Heart right ventricle (tissue), 16 donors: Measurements from ENCODE around the gene CACNA2D4. TPM values are rescaled to one million over a fixed set of nuclear protein-coding genes. Genes with fewer than 3 reads are reported as not detected.

ENCODE experiments used
- ATAC-seq, 8 donors: fragments of 200-7000 bp; cut with Tn5 transposase; one replicate each; pipeline ENCODE4 v1.9.1; 2020; ENCODE audit warnings: mild to moderate bottlenecking in 8 of 8, moderate library complexity in 8 of 8, moderate number of reproducible peaks in 1 of 8
- DNase-seq, 2 donors: peaks; one replicate each; pipeline ENCODE4 v3.0.0-alpha.2; 2020
- H3K27ac ChIP-seq, 10 donors: fragments of 200-600 bp; sonication (generic) in 2 of 10; one replicate each; pipeline versions ENCODE4 v1.5.0 to v1.8.0; 2020 to 2022; ENCODE audit warnings: mild to moderate bottlenecking in 3 of 10
- H3K27me3 ChIP-seq, 7 donors: fragments of 200-600 bp; one replicate each; pipeline ENCODE4 v1.8.0; 2021 to 2022; ENCODE audit warnings: mild to moderate bottlenecking in 2 of 7
- H3K36me3 ChIP-seq, 9 donors: fragments of 200-600 bp; sonication (generic) in 1 of 9; one replicate each; pipeline versions ENCODE4 v1.5.0 to v1.8.0; 2020 to 2022; ENCODE audit warnings: mild to moderate bottlenecking in 2 of 9
- H3K4me1 ChIP-seq, 9 donors: fragments of 200-600 bp; sonication (generic) in 1 of 9; one replicate each; pipeline versions ENCODE4 v1.5.0 to v1.8.0; 2020 to 2022; ENCODE audit warnings: mild to moderate bottlenecking in 4 of 9
- H3K4me3 ChIP-seq, 10 donors: fragments of 200-600 bp; sonication (generic) in 2 of 10; one replicate each; pipeline versions ENCODE4 v1.5.0 to v1.8.0; 2020 to 2022; ENCODE audit warnings: mild to moderate bottlenecking in 7 of 10, moderate library complexity in 2 of 10
- H3K9me3 ChIP-seq, 11 donors: fragments of 200-600 bp in 10 of 11; sonication (generic) in 2 of 11; one replicate each; pipeline versions ENCODE4 v1.5.0 to v1.8.0; 2013 to 2022; ENCODE audit warnings: mild to moderate bottlenecking in 2 of 11, control low read depth in 1 of 11, moderate library complexity in 1 of 11
- WGBS, 2 donors: extraction: QIAGEN DNeasy Blood & Tissue Kit; methylation state at CpG; one replicate each; pipeline ENCODE4 v1.1.7; 2013; ENCODE audit warnings: inconsistent platforms in 1 of 2; 5-methylcytosine and 5-hydroxymethylcytosine counted together
- intact Hi-C, 10 donors: fragments of 100-400 bp; cut with DNase I; formaldehyde crosslinking; loops; one replicate each; pipeline versions ENCODE4 v1.11.1 to v1.14.2; 2022
- polyA plus RNA-seq, 2 donors: library from polyadenylated mRNA; stranded (reverse); fragments of 200-250 nt; gene quantifications; one replicate each; pipeline ENCODE4 v1.2.3, GENCODE V29; 2013
- total RNA-seq, 10 donors: library from RNA; stranded (reverse); fragmentation: NEBNext Ultra II Directional in 3 of 10; extraction: Animal tissue kit (Norgen Biotek cat#: 25700) in 3 of 10; gene quantifications; one replicate each; pipeline versions ENCODE4 v1.2.1 to v1.2.4, GENCODE V29; 2021 to 2023
- TF ChIP-seq, protein P1 (sequence below), 9 donors: fragments of 200-600 bp; sonication (generic) in 2 of 9; IDR thresholded peaks; one replicate each; pipeline versions ENCODE4 v1.5.0 to v1.8.0; 2021 to 2022; ENCODE audit warnings: antibody characterized with exemption in 9 of 9, mild to moderate bottlenecking in 5 of 9, moderate library complexity in 1 of 9
- donor health status: Arrhythmogenic right ventricular cardiomyopathy.
- donor health status: ischemic (EF 13 %, LVEDD 7.1; RV severe dilation, severe dysfunction).
- donor health status: healthy with polysubstance abuse.
- donor health status: DM: no; HTN: yes; CAD: no.
- donor health status: DM: no; HTN: no; CAD: no.
- donor health status: ischemic (EF 25% LVEDD 6.9; RV normal size, moderate dysfunction).
- donor health status: ischemic (EF 25% LVEDD 5.7; RV mildly dilated, moderate dysfunction).
- donor health status: healthy.
- donor health status: DM: yes; HTN: yes; CAD: no.
- donor health status: Ischemic cardiomyopathy.
- donor health status: ischemic (EF 35%, LVEDD 5.7; RV mildly dilated, moderate dysfunction).
- donor health status: nonischemic (EF 11% LVEDD 7.7; RV severe dilation, severe dysfunction).
- donor health status: DM: yes; HTN: yes; CAD: no.
- donor health status: PGD.
- donor health status: ischemic (EF 29% LVEDD 5.4; RV normal size, mild dysfunction).
- donor health status: nonischemic (EF 23%, LVEDD 6.1; RV moderate dilation, normal function).

Gene CACNA2D4
- total and polyA plus RNA-seq, 12 donors, result 0.19 to 6.2 (median 0.95) TPM

DNA sequence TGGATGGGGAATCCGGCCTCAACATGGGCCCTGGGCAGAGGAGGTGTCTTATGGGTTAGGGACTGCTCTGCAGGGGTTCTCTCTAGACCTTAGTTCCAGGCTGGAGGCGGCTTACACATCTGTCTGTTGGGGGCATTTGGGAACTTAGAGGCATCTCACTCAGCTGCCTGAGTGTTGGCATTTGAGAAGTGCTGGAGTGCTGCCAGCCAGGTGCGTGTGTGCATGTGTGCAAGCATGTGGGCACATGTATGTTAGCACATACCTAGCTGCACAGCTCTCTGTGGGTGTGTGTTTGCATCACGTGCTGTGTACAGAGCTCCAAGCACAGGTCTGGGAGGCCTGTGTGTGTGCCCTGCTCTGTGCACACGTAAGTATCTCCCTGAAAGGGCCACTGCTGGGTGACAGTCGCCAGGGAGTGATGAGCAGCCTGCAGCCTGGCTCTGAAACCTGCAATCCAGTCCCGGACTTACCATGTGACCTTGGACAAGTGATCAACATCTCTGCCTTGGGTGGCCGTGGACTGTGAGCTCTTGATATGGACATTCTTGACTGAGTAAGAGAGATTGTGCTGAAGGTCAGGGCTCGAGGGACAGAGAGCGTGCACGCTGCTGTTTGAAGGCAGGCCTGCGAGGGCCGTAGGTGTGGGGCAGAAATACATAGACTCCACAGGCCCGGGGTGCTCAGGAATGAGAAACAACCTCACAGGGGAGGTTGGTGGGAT is 92.9 kb downstream of the CACNA2D4 start:
- no peaks in the 10 kb centered on the region for H3K9me3 ChIP-seq
- no peak overlapping the region for H3K4me3 ChIP-seq
- H3K27me3 ChIP-seq, result peaks cover 5 to 98% (median 64%) of the 10 kb centered on the region in 7 donors
- TF ChIP-seq, protein P1, sequence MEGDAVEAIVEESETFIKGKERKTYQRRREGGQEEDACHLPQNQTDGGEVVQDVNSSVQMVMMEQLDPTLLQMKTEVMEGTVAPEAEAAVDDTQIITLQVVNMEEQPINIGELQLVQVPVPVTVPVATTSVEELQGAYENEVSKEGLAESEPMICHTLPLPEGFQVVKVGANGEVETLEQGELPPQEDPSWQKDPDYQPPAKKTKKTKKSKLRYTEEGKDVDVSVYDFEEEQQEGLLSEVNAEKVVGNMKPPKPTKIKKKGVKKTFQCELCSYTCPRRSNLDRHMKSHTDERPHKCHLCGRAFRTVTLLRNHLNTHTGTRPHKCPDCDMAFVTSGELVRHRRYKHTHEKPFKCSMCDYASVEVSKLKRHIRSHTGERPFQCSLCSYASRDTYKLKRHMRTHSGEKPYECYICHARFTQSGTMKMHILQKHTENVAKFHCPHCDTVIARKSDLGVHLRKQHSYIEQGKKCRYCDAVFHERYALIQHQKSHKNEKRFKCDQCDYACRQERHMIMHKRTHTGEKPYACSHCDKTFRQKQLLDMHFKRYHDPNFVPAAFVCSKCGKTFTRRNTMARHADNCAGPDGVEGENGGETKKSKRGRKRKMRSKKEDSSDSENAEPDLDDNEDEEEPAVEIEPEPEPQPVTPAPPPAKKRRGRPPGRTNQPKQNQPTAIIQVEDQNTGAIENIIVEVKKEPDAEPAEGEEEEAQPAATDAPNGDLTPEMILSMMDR (IDR thresholded peaks at IDR 0.05), result no peak
- no peaks in the 10 kb centered on the region for H3K4me1 ChIP-seq
- WGBS, 2 donors, result 71 to 76% methylated on average over 14 of the region's 14 CpGs
- H3K36me3 ChIP-seq, result no peaks in the 10 kb centered on the region
- intact Hi-C loops, result loop anchor here in 1 of 10 donors (5.0 kb wide), 1 partner anchor 92 kb away; the partner anchor contains the start of gene CACNA2D4
- ATAC-seq (no peak), DNase-seq (no peak)
- no peak overlapping the region for H3K27ac ChIP-seq

DNA sequence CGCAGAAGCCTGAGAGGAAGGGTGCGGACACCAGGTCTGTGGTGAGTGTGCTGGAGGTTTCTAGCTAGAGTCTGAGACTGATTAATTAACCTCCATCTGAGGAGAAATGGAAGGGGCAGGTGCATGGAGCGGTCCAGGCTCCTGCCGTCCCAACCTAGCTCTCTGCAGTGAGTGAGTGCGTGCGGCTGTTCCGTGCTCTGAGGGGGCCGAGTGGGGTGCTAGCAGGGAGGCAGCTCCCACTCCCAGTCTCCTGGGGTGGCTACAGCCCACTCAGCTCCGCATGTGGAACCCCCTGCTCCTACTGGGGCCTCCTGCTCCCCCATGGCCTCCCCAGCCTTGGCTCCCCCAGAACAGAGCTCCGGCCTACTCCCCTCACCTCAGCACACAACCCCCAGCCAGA is 95.2 kb downstream of the CACNA2D4 start:
- ATAC-seq, result no peak
- intact Hi-C loops, result no loop called here
- TF ChIP-seq, protein P1 (IDR thresholded peaks at IDR 0.05), result no peak
- DNase-seq, result no peak
- Histone ChIP-seq H3K4me3 (no peak overlapping the region), H3K36me3 (no peaks in the 10 kb centered on the region), H3K4me1 (peaks cover 0 to 6% (median 0%) of the 10 kb centered on the region in 9 donors), H3K9me3 (no peaks in the 10 kb centered on the region), H3K27me3 (peaks cover 5 to 93% (median 58%) of the 10 kb centered on the region in 7 donors), H3K27ac (no peak overlapping the region)
- WGBS, 2 donors, result 95% methylated on average over 10 of the region's 10 CpGs

DNA sequence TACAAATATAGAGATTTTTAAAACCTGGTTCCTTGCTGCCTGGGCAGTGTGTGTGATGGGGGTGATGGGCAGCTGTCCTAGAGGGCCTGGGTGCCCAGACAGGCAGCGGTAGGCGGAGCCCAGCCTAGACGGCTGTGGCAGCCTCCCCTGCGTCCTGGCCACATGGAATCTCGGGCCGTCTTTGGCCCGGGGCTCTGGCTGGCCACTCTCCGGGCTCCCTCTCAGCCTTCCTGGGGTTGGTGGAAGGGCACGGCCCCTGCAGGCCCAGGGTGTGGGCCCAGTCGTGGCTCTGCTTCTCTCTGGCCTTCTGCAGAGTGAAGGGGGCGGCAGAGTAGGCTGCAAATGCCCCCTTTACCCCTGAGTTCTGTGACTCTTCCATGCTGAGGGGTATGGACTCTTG is 95.8 kb downstream of the CACNA2D4 start:
- Histone ChIP-seq H3K27me3 (peaks cover 5 to 87% (median 53%) of the 10 kb centered on the region in 7 donors), H3K36me3 (no peaks in the 10 kb centered on the region), H3K27ac (no peak overlapping the region), H3K9me3 (no peaks in the 10 kb centered on the region), H3K4me3 (no peak overlapping the region), H3K4me1 (peaks cover 0 to 6% (median 0%) of the 10 kb centered on the region in 9 donors)
- no peak for ATAC-seq
- 76 to 77% methylated on average over 11 of the region's 11 CpGs for WGBS, 2 donors
- intact Hi-C loops, result no loop called here
- no peak for DNase-seq
- TF ChIP-seq, protein P1 (IDR thresholded peaks at IDR 0.05), result no peak

DNA sequence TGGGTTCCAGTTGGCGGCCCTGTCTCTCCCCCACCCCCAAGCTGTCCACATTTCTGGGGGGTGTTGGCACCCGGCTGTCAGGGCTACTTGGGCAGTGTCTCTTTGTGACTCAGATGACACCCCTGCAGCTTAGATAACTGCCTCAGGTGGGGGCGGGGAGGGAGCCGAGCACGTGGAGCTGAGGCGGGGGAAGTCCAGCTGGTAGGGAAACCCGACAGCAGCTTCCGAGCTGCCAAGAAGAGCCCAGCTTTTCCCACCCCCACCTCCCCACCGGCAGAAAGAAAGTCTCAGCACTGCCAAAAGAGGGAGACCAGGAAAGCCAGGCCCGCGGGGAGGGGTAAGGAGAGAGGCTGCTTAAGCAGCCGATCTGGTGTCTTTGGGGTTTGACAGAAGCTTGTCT is 96.6 kb downstream of the CACNA2D4 start:
- Histone ChIP-seq H3K36me3 (no peaks in the 10 kb centered on the region), H3K27me3 (peaks cover 5 to 78% (median 48%) of the 10 kb centered on the region in 7 donors), H3K4me1 (peaks cover 0 to 6% (median 0%) of the 10 kb centered on the region in 9 donors), H3K27ac (no peak overlapping the region), H3K9me3 (no peaks in the 10 kb centered on the region), H3K4me3 (no peak overlapping the region)
- ATAC-seq (no peak), DNase-seq (no peak)
- TF ChIP-seq, protein P1 (IDR thresholded peaks at IDR 0.05), result no peak
- 33% methylated on average over 12 of the region's 12 CpGs for WGBS, 2 donors
- intact Hi-C loops, result no loop called here
